ENCODE results near the gene PLCZ1. TPM values are rescaled to one million over a fixed set of nuclear protein-coding genes. Genes with fewer than 3 reads are reported as not detected.

PLCZ1 gene
- total RNA-seq, 1 experiment from 2014 or later = not detected

DNA sequence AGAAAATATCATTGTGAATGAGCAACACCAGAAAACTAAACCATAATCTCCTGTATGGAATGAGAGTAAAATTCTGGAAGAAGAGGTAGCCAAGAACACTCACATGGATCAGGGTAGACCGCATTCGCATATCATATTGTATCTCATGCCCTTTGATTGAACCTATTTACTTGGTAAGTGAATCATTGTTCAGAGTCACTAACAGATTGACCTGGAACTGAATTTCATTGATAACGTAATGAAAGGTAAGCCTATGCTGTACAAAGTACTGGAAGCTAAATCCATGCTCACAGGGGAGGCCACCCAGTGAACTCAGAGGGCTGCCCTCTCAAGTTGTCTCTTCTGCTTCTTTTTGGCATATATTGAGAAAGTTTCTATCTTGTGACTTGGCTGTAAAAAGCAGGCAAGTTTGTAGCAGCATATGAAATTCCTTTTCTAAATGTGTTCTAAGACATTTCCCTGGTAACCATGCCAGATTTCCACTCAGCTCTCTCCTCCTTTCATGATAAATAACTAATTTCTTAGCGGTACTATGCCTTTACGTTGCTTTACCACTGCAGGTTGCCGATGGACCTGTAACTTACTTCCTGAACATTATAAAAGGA, 91.4 kb downstream of the PLCZ1 start:
- Histone ChIP-seq H3K9me3 (ENCODE audit: insufficient read depth, low read depth) (no peaks in the 10 kb centered on the region), H4K20me1 (ENCODE audit: insufficient read depth) (no peaks in the 10 kb centered on the region), H3K4me3 (no peak overlapping the region), H3K36me3 (ENCODE audit: low read depth) (no peaks in the 10 kb centered on the region), H3K27ac (no peak overlapping the region), H3K27me3 (ENCODE audit: insufficient read depth, low read depth) (no peaks in the 10 kb centered on the region), H2AFZ (no peak overlapping the region), H3K4me1 (replicated peaks; ENCODE audit: insufficient read depth) (no peaks in the 10 kb centered on the region), H3K4me2 (no peak overlapping the region), H3F3A (ENCODE audit: insufficient read depth, low read depth) (no peaks in the 10 kb centered on the region), H3K79me2 (ENCODE audit: low read depth) (no peaks in the 10 kb centered on the region), H3K9me2 (ENCODE audit: insufficient read depth) (no peaks in the 10 kb centered on the region)
- intact Hi-C loops (cut with micrococcal nuclease; ENCODE audit: unreplicated experiment) = no loop called here
- ChIA-PET CTCF (no interaction called here), POLR2A (ENCODE audit: unreplicated experiment) (no interaction called here)
- no TSS peak for BruUV-seq (replicated peaks)
- no peak for TF ChIP-seq CTCF (conservative IDR thresholded peaks at IDR 0.05)
- no peak for TF ChIP-seq EZH2 (IDR thresholded peaks at IDR 0.05; ENCODE audit: low read depth)
- DNase-seq = no peak

- intact Hi-C loops (cut with micrococcal nuclease; ENCODE audit: unreplicated experiment) = no loop called here
- Histone ChIP-seq H3K9me2 (ENCODE audit: insufficient read depth) (no peaks in the 10 kb centered on the region), H3K4me2 (no peak overlapping the region), H3K4me1 (replicated peaks; ENCODE audit: insufficient read depth) (no peaks in the 10 kb centered on the region), H2AFZ (no peak overlapping the region), H3K36me3 (ENCODE audit: low read depth) (no peaks in the 10 kb centered on the region), H3K27ac (no peak overlapping the region), H3K9me3 (ENCODE audit: insufficient read depth, low read depth) (no peaks in the 10 kb centered on the region), H3K79me2 (ENCODE audit: low read depth) (no peaks in the 10 kb centered on the region), H3F3A (ENCODE audit: insufficient read depth, low read depth) (no peaks in the 10 kb centered on the region), H3K4me3 (no peak overlapping the region), H3K27me3 (ENCODE audit: insufficient read depth, low read depth) (no peaks in the 10 kb centered on the region), H4K20me1 (ENCODE audit: insufficient read depth) (no peaks in the 10 kb centered on the region)
- TF ChIP-seq CTCF (conservative IDR thresholded peaks at IDR 0.05) (no peak), EZH2 (IDR thresholded peaks at IDR 0.05; ENCODE audit: low read depth) (no peak)
- ChIA-PET CTCF (no interaction called here), POLR2A (ENCODE audit: unreplicated experiment) (interaction anchor here (0.6 kb wide), 1 partner anchor 9 kb away, joined by 3 read pairs; no protein-coding TSS in a partner anchor)
- BruUV-seq (replicated peaks) = no TSS peak
- no peak for DNase-seq
Measured at GRCh38 chr12:18644564-18644963, 93.2 kb downstream of the PLCZ1 start.

GRCh38 chr12:18643681-18644080, 94.1 kb downstream of the PLCZ1 start:
- Histone ChIP-seq H3K4me2 (no peak overlapping the region), H2AFZ (no peak overlapping the region), H3K9me2 (ENCODE audit: insufficient read depth) (no peaks in the 10 kb centered on the region), H3F3A (ENCODE audit: insufficient read depth, low read depth) (no peaks in the 10 kb centered on the region), H4K20me1 (ENCODE audit: insufficient read depth) (no peaks in the 10 kb centered on the region), H3K27me3 (ENCODE audit: insufficient read depth, low read depth) (no peaks in the 10 kb centered on the region), H3K27ac (no peak overlapping the region), H3K9me3 (ENCODE audit: insufficient read depth, low read depth) (no peaks in the 10 kb centered on the region), H3K4me3 (no peak overlapping the region), H3K79me2 (ENCODE audit: low read depth) (no peaks in the 10 kb centered on the region), H3K36me3 (ENCODE audit: low read depth) (no peaks in the 10 kb centered on the region), H3K4me1 (replicated peaks; ENCODE audit: insufficient read depth) (no peaks in the 10 kb centered on the region)
- no TSS peak for BruUV-seq (replicated peaks)
- CTCF ChIA-PET = no interaction called here
- intact Hi-C loops (cut with micrococcal nuclease; ENCODE audit: unreplicated experiment) = no loop called here
- no peak for DNase-seq
- TF ChIP-seq EZH2 (IDR thresholded peaks at IDR 0.05; ENCODE audit: low read depth) (no peak), CTCF (conservative IDR thresholded peaks at IDR 0.05) (no peak)
- POLR2A ChIA-PET (ENCODE audit: unreplicated experiment) = no interaction called here

Measured in PC-9 (cell line).